IPS DF 4.7 (cell line): Measurements from ENCODE around the gene NEUROD2.

Experiments used
- DNase-seq: peaks from one replicate; pipeline ENCODE4 v3.0.0-alpha.2; 2013; ENCODE audit warnings: low spot score; ENCODE audit errors: extremely low read depth

Gene NEUROD2

DNA sequence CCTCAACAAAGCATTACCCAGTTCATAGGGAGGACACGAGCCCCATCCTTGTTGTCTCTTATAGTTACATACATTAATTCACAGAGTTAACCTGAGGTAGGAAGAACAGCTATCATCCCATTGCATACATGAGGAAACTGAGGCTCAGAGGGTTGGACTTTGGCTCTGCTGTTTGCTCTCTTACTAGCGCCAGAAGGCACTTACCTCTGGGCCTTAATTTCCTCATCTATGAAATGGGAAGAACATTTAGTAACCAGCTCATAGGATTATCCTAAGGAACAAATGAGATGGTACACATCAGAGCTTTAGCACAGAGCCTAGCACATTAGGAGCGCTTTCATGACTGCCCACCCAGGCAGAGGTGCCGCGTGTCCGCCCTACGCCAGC is 27.6 kb downstream of the NEUROD2 start:
- no peak for DNase-seq

DNA sequence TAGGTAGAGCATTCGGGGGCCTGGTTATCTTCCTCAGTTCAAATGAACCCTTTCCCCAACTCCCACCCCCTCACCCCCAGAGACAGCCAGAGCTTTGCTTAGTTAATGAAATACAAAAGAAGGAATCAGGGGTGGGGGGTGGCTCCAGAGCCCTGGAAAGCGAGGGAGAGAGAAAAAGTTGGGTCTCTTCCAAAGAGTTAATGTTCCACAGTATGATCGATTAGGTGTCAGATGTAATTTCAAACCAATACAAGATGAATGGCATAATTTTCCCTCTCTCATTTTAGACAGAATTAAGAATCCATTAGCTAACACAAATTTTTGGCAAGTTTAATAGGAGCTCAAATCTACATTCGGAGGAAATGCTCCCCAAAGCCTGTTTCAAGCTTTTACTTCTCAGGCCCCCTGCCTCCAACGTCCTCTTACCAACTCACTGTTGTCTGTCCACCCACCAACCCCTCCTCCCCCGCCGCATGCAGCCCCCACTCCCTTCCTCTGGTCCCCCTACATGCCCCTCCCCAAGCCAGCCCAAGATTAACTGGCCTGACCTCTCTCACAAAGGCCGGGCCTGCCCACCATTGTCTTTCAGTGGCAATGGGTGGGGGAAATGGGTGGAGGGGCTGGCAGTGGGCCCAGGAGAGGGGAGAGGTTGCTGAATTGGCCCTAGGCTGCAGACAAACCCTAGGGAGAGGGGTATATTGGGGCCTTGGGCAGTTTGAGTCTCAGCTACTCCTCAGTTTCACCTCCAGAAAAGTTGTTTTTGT is 28.2 kb downstream of the NEUROD2 start:
- no peak for DNase-seq

DNA sequence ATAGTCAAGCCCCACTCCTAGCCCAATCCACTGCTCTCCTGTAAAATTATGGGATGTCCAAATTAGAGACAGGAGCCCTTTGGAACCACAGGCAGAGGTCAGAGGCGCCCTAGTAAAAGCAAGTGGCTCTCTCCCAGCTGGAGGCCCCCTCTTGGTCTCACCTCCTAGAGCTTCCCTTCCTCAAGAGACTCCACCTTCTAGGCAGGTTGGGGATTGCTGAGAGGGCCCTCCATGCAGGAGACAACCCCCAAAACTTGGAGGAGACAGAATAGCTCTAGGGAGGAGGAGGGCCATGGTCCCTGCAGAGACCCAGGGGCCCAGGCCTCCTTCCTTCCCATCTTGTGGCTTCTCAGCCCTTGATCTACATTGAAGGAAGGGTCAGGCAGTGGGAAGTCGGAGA is 29.4 kb downstream of the NEUROD2 start:
- DNase-seq, result no peak

DNA sequence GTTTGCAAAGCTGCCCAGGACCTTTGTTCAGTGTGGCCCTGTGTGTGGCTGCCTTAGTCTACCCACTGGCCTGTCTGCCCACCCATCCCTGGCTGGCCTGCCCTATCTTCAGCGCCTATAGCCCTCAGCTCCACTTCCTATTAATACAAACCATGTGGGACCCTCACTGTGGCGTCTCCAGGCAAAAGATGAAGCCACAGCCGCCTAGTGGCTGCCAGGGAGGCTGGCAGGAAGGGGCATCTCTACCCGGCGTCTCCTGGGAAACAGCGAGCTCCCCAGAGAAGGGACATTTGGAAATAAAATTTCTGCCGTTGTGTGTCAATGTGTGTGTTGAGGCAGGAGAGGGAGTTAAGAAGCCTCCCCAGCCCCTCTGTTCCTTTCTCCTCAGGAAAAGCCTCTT is 31.5 kb downstream of the NEUROD2 start:
- no peak for DNase-seq

DNA sequence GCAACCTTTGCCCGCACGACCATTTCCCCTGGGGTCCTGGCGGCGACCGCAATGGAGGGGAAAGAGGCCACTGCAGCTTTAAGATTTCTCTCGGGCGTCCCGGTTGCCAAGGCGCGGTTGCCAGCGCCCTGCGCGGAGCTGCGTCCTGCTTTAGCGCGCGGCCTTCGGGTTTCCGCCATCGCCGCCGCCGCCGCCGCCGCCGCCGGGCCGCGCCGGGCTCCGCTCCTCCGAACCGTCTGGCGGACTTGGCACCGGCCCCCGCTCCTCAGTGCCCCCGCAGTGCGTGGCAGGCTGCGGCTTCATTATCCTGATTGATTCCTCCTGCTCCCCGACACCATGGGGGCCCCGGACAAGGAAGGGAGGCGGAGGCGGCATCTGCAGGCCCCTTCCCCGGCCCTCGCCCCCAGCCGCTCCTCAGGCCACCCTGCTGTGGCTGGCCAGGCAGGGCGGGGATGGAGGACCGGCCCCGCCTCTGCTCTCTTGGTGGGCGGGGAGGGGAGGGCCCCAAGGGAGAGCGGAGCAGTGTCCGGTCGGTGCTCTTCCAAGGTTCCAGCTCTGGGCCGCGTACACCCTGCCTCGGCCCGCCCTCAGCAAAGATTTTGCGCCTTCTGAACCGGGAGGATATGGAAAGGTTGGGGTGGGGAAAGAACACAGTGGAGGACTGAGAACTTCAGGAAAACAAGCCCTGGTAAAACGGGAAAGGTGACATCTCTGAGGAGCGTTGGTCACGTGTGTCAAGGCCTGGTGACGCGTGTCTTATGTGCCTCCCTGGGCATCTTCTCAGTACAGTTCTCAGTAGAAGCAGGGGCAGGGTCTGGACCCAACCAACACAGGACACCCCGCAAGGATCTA is 34.0 kb downstream of the NEUROD2 start:
- no peak for DNase-seq

DNA sequence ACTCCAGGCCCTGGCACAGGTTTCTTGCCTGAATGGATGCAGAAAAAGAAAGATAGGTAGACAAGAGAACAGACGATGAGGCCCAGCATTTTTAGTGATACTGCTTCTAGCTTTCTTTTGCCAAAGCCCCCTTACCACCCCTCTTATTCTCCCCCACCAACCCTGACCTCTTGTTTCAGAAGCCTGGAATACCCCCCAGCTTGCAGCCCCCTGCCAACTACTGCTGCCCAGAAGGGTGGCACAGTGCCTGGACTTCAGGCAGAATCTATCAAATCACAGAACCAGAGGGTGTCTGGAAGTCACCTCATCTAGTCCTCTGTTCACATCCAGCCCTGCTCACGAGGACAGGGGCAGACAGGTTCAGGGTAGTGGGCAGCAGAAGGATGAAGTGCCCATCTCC is 35.6 kb downstream of the NEUROD2 start:
- DNase-seq, result no peak

DNA sequence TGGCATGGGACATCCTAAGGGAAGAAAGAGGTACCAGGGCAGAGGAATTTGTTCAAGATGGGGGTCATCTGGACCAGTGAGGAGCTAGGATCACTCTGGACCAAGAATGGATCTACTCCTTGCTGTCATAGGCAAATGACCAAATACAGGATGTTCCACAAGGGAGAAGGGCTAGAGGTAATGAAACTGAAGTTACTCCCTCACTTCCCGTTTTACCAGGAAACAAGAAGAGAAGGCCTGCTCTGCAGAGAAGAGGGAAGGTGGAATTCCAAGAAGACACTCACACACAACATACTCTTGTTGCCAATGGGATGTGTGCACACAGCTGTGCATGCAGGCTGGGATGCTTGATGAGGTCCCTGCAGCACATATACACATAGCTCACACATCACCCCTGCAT is 38.6 kb downstream of the NEUROD2 start:
- no peak for DNase-seq

DNA sequence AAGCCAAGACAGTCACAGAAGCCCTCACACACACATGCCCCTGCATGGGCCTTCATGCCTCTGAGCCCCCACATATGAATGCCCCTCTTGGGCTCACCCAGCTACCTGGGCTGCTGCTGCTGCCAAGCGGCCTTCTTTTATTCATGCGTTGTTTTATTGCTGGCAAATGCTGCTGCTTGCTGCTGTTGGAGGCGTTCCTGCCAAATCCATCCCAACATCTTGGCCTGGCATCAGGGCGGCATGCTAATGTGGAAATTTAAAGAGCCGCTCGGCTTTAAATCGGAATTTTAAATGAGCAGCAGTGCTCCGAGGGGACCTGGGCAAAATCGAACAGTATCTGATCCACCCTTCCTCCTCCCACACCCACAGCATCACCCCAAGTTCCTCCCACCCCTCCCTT is 39.0 kb downstream of the NEUROD2 start:
- DNase-seq, result no peak

DNA sequence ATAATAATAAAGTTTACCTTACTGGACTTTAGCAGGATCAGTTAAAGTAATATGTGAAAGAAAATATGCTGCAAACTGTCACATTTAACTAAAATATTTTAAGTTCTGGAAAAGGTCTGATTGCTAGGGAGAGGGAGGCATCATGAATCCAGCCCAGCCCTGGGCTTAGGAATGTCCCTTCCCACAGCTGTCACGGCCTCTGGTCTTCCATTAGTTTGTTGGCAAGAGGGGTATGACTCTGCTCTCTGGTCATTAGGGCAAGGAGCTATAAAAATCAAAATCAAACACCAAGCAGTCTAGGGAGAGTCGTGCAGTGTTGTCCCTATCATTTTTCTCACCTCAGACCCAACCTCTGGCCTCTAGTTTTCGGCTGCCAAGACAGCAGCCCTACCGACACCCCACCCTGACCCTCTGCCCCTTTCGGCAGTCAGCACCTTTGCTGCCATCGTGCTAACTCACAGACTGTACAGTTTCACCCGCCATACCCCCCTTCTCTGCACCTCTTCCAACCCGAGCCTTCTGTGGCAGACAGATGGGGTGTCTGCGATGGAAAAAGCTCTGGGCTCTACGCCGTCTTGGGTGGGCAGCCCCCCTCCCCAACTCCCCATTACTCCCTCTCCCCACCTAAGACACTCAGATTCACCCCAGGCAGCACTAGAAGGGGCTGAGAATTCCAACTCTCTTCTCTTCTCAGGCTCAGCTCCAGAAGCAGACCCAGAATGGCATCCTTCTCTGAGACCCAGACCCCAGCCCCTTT is 41.4 kb downstream of the NEUROD2 start:
- DNase-seq, result no peak

DNA sequence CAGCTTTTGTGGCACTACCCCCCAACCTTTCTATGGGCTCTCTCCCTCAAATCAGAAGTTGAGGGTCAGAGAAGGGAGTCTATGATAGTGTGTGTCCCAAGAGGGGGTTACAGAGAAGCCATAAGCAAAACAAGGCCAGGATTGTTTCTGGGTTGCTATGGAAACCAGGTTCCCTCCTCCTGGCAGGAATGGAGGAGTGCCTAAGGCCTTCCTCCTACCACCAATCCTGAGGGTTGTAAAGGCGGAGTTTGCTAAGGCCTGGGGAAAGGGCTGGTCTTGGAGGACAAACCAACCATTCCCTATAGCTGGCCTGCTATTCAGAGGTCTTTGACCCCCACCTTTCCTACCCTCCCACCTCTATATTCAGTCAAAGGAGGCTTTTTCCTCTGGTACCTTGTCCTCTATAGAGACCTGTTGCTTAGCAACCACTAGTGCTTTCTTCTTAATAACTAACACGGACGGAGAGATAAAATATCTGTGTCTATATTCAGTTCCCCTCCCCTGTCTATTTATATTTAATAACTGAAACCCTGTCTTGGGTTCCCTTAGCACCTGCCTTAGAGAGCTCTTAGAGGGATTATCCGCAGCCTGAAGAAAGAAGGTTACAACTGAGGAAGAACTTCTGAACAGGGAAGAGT is 43.4 kb downstream of the NEUROD2 start:
- DNase-seq, result peak; percentile 62

DNA sequence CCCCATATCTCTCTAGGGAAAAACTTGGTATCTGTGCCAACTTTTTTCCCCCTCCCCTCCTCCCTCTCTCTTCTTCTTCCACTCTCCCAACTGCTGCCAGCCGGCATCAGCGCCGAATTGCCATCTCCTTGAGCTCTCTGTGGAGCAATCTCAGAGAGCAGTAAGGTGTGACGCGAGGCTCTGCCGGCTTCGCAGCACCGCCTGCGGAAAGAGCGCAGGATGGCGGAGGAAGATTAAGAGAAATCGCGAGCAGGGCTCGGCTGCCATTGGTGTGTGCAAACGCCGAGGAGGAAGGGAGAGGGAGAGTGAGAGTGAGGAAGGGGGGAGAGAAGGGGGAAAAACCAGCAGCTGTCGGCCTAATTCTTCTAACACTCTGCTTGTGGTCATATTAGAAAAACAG is 44.2 kb downstream of the NEUROD2 start:
- no peak for DNase-seq

DNA sequence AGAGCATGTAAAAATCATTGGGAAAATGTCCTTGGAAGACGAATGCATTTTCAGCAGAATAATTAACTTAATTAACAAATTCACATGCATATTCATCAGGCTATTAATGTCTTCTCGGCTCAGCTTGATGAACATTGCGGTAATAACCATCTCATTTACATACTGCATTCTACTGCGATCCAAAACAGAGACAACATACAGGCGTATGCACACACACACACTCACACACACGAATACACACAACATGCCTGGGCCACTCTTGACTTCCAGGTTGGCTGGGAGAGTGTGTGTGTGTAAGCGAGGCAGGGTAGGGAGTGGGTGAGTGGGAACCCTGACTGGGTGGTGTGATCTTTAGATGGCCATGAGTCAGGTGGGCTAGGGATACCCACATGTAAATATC is 44.7 kb downstream of the NEUROD2 start:
- no peak for DNase-seq

DNA sequence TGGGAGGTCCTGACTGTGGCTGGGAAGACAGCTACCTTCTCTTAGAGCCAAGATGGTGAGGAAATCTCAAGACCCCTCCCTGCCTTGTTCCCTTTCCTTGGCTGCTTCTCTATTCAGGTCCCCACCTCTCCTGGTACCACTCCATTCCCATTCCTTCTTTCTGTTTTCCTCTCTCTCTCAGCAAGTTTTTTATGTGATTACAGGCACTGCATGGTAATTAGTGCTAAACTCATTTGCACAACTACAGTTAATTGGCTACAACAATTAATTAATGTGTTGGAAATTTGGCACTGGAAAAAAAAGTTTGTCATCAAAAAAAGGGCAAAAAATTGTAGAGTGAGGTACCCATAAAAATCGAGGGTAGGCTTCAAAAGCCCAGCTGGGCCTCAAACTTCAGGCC is 45.3 kb downstream of the NEUROD2 start:
- DNase-seq, result no peak

DNA sequence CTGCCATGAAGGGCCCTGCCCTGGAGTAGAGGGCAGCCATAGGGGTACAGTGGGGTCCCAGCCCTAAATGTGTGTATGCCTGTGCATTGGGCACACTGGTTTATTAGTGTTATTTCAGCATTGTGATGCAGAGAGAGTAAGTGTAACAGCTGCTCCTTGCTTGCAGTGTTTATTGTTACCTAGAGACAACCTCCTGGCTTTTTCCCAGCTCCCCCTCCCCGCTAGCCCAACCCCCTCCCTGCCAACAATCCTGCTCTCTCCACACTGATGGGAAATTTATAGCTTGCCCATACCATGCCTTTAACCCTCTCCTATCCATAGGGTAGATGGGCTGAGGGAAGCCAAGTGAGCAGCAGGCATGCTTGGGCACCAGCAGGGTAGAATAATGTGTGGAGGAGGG is 51.3 kb downstream of the NEUROD2 start:
- DNase-seq, result no peak

DNA sequence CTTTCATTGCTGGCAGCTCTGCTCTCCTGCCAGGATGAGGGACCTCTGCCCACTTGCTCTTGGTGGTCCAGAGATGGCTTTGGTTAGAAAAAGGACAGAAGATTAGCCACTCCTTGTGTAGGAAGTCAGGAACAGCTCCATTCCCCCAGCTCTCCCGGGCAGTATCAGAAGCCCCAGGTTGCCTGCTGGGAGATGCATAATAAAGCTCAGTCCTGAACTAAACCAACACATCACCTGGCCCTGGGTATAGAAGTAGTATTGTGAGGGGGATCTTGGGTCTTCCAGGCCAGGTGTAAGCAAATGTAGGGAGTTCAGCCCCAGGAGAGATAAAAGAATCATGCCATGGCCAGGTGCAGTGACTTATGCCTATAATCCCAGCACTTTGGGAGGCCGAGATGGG is 52.4 kb downstream of the NEUROD2 start:
- no peak for DNase-seq
